Activated CD4-positive, alpha-beta T cell treated with anti-CD3 and anti-CD28 coated beads for 48 hours (primary cell): ENCODE data around the gene HEG1.

ENCODE experiments used
- DNase-seq: peaks from one replicate; pipeline ENCODE4 v3.0.0-alpha.2; 2020

HEG1 gene

DNA sequence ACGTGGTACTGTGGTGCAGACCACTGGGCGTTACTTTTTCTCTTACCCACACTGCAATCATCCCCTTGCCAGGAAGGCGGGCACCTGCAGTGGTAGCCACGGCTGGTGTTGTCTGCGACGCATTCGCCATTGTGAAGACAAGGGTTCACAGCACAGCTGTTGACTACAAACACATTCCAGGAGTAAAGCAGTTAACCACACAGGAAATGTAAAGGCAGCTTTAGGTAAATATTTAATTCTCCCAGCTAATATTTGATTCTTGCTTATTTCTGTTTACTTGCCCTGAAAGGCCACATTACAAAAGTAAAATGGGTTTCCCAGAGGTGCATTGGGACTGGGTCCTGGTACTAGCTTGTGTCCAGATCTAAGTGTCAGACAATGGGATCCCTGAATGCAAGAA is 45.4 kb downstream of the HEG1 start:
- no peak for DNase-seq

- no peak for DNase-seq
Observed at GRCh38 chr3:125008766-125009165, 47.0 kb downstream of the HEG1 start.

GRCh38 chr3:125006291-125006731 is 49.5 kb downstream of the HEG1 start:
- DNase-seq, result no peak

- DNase-seq, result no peak
Observed at GRCh38 chr3:125005676-125006075, 50.1 kb downstream of the HEG1 start.

DNA sequence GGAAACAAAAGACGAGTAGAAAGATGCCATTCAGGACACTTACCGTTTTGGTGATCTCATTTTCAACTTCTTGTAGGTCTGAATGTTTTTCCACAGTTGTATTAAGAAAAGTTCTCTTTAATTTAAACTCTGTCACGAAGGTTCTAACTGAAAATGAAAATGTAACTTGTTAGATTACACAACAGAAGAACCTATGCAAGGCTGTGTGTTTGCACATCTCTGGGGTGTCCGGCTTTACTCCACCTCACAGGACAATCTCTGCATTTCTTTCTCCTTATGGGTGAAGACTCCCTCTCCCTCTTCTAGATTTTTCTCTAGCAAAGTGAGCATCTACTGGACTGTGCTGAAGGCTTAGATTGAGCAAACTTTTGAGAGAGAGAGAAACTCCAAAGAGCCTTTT is 50.6 kb downstream of the HEG1 start:
- DNase-seq, result no peak

- DNase-seq, result no peak
Observed at GRCh38 chr3:125003859-125004595, 51.8 kb downstream of the HEG1 start.

DNA sequence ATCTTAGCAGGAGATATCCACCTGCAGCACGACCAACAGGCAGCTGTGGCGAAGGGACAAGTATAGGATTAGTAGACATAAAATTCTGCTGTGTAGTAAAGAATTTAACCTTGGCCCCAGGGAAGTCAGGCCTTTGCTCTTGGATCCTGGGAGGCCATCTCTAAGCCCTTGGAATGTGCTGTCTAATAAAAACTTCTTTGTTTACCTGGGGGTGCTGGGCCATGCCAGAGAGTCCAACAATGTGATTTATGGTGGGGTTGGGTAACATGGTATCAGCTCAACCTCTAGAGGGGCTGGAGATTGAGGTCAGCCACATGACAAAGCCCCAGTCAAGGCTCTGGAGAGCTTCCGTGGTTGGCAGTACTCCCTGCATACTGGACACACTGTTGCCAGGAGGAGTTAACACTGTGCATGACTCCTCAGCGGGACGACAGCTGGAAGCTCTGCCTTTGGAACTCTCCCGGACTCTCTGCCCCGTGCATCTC is 52.4 kb downstream of the HEG1 start:
- DNase-seq, result no peak

- DNase-seq, result no peak
Observed at GRCh38 chr3:125002414-125003368, 53.1 kb downstream of the HEG1 start.

GRCh38 chr3:125001557-125002413 is 54.0 kb downstream of the HEG1 start:
- no peak for DNase-seq

- no peak for DNase-seq
Observed at GRCh38 chr3:125000661-125001060, 55.1 kb downstream of the HEG1 start.

- DNase-seq, result no peak
Observed at GRCh38 chr3:124999897-125000435, 55.8 kb downstream of the HEG1 start.

GRCh38 chr3:124999317-124999716 is 56.5 kb downstream of the HEG1 start:
- no peak for DNase-seq

DNA sequence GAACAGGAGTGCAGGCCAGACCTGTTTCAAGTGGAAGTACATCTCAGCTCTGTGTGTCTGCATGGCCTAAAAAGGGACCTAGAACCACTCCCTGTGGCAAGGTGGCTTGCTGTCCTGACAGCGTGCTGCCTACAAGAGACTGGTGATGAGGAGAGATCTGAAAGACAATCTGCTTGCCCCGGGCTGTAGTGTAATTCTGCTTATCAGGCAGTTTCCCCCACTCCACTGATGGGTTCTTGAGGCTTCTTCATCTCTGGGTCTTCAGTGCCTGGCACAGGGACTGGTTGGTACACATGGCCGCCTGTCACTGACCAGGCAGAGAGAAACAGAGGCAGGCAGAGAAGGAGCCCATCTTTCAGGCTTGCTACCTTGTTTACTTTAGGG is 57.6 kb downstream of the HEG1 start:
- DNase-seq, result no peak

GRCh38 chr3:124997303-124998246 is 58.2 kb downstream of the HEG1 start:
- DNase-seq, result no peak

- DNase-seq, result peak; percentile 52
Observed at GRCh38 chr3:124995460-124995994, 60.3 kb downstream of the HEG1 start.

DNA sequence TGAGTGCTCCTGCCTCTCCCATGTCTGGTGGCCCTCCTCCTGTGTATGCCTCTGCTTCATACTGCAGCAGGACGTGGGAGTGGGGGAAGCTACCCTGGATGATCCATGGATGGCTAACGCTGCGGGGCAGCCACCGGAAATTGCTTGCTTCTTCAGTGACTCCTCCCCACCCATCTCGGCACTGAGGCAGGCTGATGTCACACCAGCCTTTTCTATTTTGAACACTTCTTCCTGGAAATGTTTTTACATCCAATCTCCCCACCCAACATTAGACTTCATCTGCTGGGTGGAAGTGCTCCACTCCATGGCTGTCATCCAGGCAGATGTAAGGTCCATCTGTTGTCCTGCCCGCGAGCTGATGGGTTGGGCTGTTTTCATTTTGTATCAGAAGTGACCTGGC is 62.3 kb downstream of the HEG1 start:
- no peak for DNase-seq

- DNase-seq, result no peak
Observed at GRCh38 chr3:124992041-124992440, 63.8 kb downstream of the HEG1 start.

- DNase-seq, result no peak
Observed at GRCh38 chr3:124986192-124987143, 69.3 kb downstream of the HEG1 start.

DNA sequence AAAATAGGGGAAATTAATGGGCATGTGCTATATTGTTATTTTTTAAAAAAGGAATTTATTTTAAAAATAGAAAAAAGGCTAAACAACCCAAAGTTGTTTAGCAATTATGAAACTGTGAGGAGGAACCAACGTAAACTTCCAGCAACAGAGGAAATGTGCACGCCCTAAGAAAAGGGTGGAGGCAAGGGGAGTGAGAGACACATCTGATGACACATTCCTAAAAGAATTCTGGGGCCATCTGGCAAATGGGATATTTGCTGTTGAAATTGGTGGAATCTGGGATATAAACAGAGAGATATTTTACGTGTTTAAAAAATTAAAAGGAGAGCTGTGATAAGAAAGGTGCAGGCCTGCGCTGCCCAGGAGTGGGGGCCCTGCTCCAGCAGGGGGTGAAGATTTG is 70.4 kb downstream of the HEG1 start:
- DNase-seq, result no peak

DNA sequence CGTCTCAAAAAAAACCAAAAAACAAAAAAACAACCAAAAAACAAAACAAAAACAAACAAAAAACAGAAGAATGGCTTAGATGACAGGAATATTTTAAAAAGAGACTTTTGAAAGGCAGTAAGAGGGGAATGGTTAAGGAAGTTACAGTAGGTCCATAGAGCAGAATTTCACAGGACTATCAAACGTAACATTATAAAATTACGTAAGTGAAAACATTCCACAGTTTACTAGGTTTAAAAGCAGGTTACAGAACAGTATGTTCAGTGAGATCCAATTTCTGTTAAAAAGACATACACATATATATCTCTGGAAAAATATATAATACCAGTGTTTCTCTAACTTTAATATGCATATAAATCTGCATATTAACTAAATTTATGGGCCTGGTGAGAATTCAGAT is 71.0 kb downstream of the HEG1 start:
- no peak for DNase-seq
